OCI-LY3 (cell line): ENCODE data around the gene RGSL1.
"Not testable (repeated sequence)": the region's sequence is repeated elsewhere in the genome, so short reads cannot be mapped to it uniquely, and the experiment has no call there.

Experiments used
- H2AFZ ChIP-seq: fragments of 200-600, 300-600 bp; shearing (Covaris generic); 2 replicates; pipeline ENCODE4 v1.6.0; 2014; ENCODE audit warnings: antibody characterized with exemption, low read depth, low read length
- H3K27ac ChIP-seq: fragments of 200-600, 300-600 bp; sonication (generic); 2 replicates; pipeline ENCODE4 v1.5.1; 2014; ENCODE audit warnings: mild to moderate bottlenecking, low read length, moderate library complexity, mixed read lengths
- H3K27me3 ChIP-seq: fragments of 200-600, 300-600 bp; sonication (generic); 2 replicates; pipeline ENCODE4 v1.6.1; 2014; ENCODE audit warnings: low read depth, low read length, mixed read lengths
- H3K36me3 ChIP-seq: fragments of 200-600, 300-600 bp; sonication (generic); replicated peaks from 2 replicates; pipeline ENCODE3; 2014; ENCODE audit warnings: low read depth, low read length, mixed read lengths
- H3K4me1 ChIP-seq: fragments of 300-600, 200-600 bp; sonication (generic); 2 replicates; pipeline ENCODE4 v1.6.1; 2014; ENCODE audit warnings: low read length, mixed read lengths
- H3K4me2 ChIP-seq: fragments of 200-600, 300-600 bp; sonication (generic); 2 replicates; pipeline ENCODE4 v1.6.1; 2014; ENCODE audit warnings: low read length, mixed read lengths
- H3K4me3 ChIP-seq: fragments of 300-600, 200-600 bp; sonication (generic); 2 replicates; pipeline ENCODE4 v1.5.1; 2014; ENCODE audit warnings: antibody characterized with exemption, mild to moderate bottlenecking, low read length, moderate library complexity
- H3K79me2 ChIP-seq: fragments of 300-600, 200-600 bp; shearing (Covaris generic); 2 replicates; pipeline ENCODE4 v1.6.1; 2014; ENCODE audit warnings: mild to moderate bottlenecking, low read length, mixed read lengths
- H3K9ac ChIP-seq: fragments of 300-600, 200-600 bp; shearing (Covaris generic); 2 replicates; pipeline ENCODE4 v1.6.0; 2014; ENCODE audit warnings: mild to moderate bottlenecking, low read length, moderate library complexity
- H3K9me3 ChIP-seq: fragments of 200-600, 300-600 bp; shearing (Covaris generic); 2 replicates; pipeline ENCODE4 v1.6.1; 2014; ENCODE audit warnings: low read length, mixed read lengths; ENCODE audit not compliant: insufficient read depth
- H4K20me1 ChIP-seq: fragments of 200-600, 300-600 bp; sonication (generic); 2 replicates; pipeline ENCODE4 v1.6.1; 2016; ENCODE audit warnings: low read length, mixed read lengths; ENCODE audit not compliant: insufficient read depth
- EZH2phosphoT487 ChIP-seq: fragments of 200-600 bp; shearing (Covaris generic); IDR thresholded peaks from 2 replicates; pipeline ENCODE4 v1.6.1; 2018; ENCODE audit warnings: antibody characterized with exemption, mixed run types, low read depth
- TF ChIP-seq, protein P1 (sequence below): fragments of 200-600, 300-600 bp; sonication (generic); IDR thresholded peaks from 2 replicates; pipeline ENCODE4 v1.5.1; 2014; ENCODE audit warnings: antibody characterized with exemption, low read length, low read depth

The RGSL1 gene

GRCh38 chr1:182442333-182442732 is 7.6 kb upstream of the RGSL1 start:
- Histone ChIP-seq H2AFZ (no peak overlapping the region), H3K4me3 (no peak overlapping the region), H3K9ac (no peak overlapping the region), H3K9me3 (peaks cover 7% of the 10 kb centered on the region; the same call in 1 of the 2 replicates), H3K4me2 (peak overlapping the region; percentile 27; the same call in 1 of the 2 replicates), H3K27ac (no peak overlapping the region), H4K20me1 (no peaks in the 10 kb centered on the region), H3K27me3 (0 out of 2 replicates have a peak, but pooled peaks cover 4% of the 10 kb centered on the region), H3K79me2 (no peaks in the 10 kb centered on the region), H3K36me3 (no peaks in the 10 kb centered on the region), H3K4me1 (peaks cover 45% of the 10 kb centered on the region)
- TF ChIP-seq, protein P1, sequence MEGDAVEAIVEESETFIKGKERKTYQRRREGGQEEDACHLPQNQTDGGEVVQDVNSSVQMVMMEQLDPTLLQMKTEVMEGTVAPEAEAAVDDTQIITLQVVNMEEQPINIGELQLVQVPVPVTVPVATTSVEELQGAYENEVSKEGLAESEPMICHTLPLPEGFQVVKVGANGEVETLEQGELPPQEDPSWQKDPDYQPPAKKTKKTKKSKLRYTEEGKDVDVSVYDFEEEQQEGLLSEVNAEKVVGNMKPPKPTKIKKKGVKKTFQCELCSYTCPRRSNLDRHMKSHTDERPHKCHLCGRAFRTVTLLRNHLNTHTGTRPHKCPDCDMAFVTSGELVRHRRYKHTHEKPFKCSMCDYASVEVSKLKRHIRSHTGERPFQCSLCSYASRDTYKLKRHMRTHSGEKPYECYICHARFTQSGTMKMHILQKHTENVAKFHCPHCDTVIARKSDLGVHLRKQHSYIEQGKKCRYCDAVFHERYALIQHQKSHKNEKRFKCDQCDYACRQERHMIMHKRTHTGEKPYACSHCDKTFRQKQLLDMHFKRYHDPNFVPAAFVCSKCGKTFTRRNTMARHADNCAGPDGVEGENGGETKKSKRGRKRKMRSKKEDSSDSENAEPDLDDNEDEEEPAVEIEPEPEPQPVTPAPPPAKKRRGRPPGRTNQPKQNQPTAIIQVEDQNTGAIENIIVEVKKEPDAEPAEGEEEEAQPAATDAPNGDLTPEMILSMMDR = no peak
- no peak for TF ChIP-seq EZH2phosphoT487

DNA sequence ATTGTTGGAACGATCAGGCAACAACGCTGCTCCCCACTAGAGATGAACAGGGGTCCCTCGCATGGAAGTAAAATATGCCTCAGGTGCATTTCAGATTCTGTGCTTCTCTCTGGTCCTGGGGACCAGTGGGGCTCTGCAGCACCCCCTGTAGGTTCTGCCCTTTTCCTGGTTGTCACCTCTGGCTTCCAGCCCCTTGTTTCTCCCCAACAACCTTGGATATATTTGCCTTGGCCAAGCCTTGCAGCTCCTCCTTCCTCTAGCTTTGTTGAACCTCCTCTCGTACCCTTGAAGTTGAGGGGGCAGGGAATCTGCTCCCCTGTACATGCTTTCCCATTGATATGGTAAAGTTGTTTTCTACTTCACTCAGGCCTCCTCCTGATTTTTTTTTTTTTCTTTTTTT is 5.4 kb upstream of the RGSL1 start:
- TF ChIP-seq, protein P1 = peak; percentile 43
- TF ChIP-seq EZH2phosphoT487 = no peak
- no peaks in the 10 kb centered on the region for H4K20me1 ChIP-seq
- H3K27ac ChIP-seq = peak overlapping the region; percentile 89; the same call in 1 of the 2 replicates
- H3K9me3 ChIP-seq = no peaks in the 10 kb centered on the region
- H3K36me3 ChIP-seq = no peaks in the 10 kb centered on the region
- no peak overlapping the region; the same call in 1 of the 2 replicates for H3K9ac ChIP-seq
- peaks cover 59% of the 10 kb centered on the region for H3K4me1 ChIP-seq
- no peak overlapping the region for H3K4me3 ChIP-seq
- no peaks in the 10 kb centered on the region for H3K79me2 ChIP-seq
- peak overlapping the region; percentile 90 for H3K4me2 ChIP-seq
- no peak overlapping the region for H2AFZ ChIP-seq
- no peaks in the 10 kb centered on the region for H3K27me3 ChIP-seq

- no peaks in the 10 kb centered on the region for H3K9me3 ChIP-seq
- H3K79me2 ChIP-seq = no peaks in the 10 kb centered on the region
- H4K20me1 ChIP-seq = no peaks in the 10 kb centered on the region
- H2AFZ ChIP-seq = peak overlapping the region; percentile 99
- peak overlapping the region; percentile 71 for H3K4me3 ChIP-seq
- no peak for TF ChIP-seq EZH2phosphoT487
- TF ChIP-seq, protein P1 = peak; percentile 92
- H3K4me1 ChIP-seq = peaks cover 57% of the 10 kb centered on the region
- no peaks in the 10 kb centered on the region for H3K36me3 ChIP-seq
- peak overlapping the region; percentile 89 for H3K27ac ChIP-seq
- H3K4me2 ChIP-seq = peak overlapping the region; percentile 90
- peak overlapping the region; percentile 68 for H3K9ac ChIP-seq
- no peaks in the 10 kb centered on the region for H3K27me3 ChIP-seq
Observed at GRCh38 chr1:182446033-182446669, 3.8 kb upstream of the RGSL1 start.

GRCh38 chr1:182447124-182447523 is 2.8 kb upstream of the RGSL1 start:
- H3K9me3 ChIP-seq, H3K79me2 ChIP-seq, H3K27ac ChIP-seq, H3K4me3 ChIP-seq, H3K9ac ChIP-seq, H2AFZ ChIP-seq, H3K36me3 ChIP-seq, H4K20me1 ChIP-seq, H3K4me2 ChIP-seq, H3K27me3 ChIP-seq: not testable (repeated sequence)
- peaks cover 47% of the 10 kb centered on the region for H3K4me1 ChIP-seq
